Panc1 (cell line): ENCODE results near the gene OPHN1. TPM values are rescaled to one million over a fixed set of nuclear protein-coding genes. Genes with fewer than 3 reads are reported as not detected.

ENCODE experiments used
- ATAC-seq: fragments of 200-7000 bp; cut with Tn5 transposase; 2 replicates; pipeline ENCODE4 v1.9.1; 2020; ENCODE audit warnings: mild to moderate bottlenecking, moderate library complexity
- BruUV-seq: library from RNA; stranded (reverse); fragments of 400-500 nt; replicated peaks from 2 replicates; lab custom pipeline; 2021; lab: Mats Ljungman, UMichigan
- CTCF ChIA-PET: fragments of 300-600 bp; sonication (Branson Sonifier 250); formaldehyde crosslinking; loops from one replicate; lab custom pipeline; 2022; ENCODE audit warnings: antibody characterized with exemption; lab: Charles Lee
- POLR2A ChIA-PET: fragments of 300-600 bp; sonication (Branson Sonifier 250); formaldehyde crosslinking; loops from one replicate; lab custom pipeline; 2022; ENCODE audit warnings: antibody characterized with exemption; lab: Charles Lee
- DNase-seq: peaks from one replicate; pipeline ENCODE4 v3.0.0-alpha.2; 2010; ENCODE audit warnings: low read depth, low spot score
- H3K27ac ChIP-seq: 2 replicates; pipeline ENCODE4 v1.5.1; 2011; ENCODE audit warnings: mild to moderate bottlenecking, low read length, inconsistent platforms
- H3K27me3 ChIP-seq: fragments of 200-500 bp; sonication (Bioruptor generic); 2 replicates; pipeline ENCODE4 v1.6.0; 2014; ENCODE audit warnings: low read length, inconsistent platforms; ENCODE audit not compliant: control insufficient read depth, insufficient read depth
- H3K36me3 ChIP-seq: fragments of 200-500 bp; sonication (Bioruptor generic); 2 replicates; pipeline ENCODE4 v1.5.1; 2014; ENCODE audit warnings: inconsistent platforms, mild to moderate bottlenecking, low read length, moderate library complexity; ENCODE audit not compliant: control insufficient read depth, insufficient read depth
- H3K4me1 ChIP-seq: 2 replicates; pipeline ENCODE4 v1.5.1; 2011; ENCODE audit warnings: inconsistent platforms, mild to moderate bottlenecking, low read length, moderate library complexity; ENCODE audit not compliant: control insufficient read depth, insufficient read depth
- H3K4me3 ChIP-seq, 2 experiments: 2 replicates each; pipeline ENCODE4 v1.5.1; 2011 to 2012; ENCODE audit warnings: low read depth in 2 of 2, low read length in 2 of 2, mild to moderate bottlenecking in 2 of 2, inconsistent platforms in 1 of 2, moderate library complexity in 1 of 2
- H3K9me3 ChIP-seq: fragments of 200-500 bp; sonication (Bioruptor generic); 2 replicates; pipeline ENCODE4 v1.5.1; 2014; ENCODE audit warnings: low read depth, mild to moderate bottlenecking, inconsistent platforms, low read length, moderate library complexity; ENCODE audit not compliant: control insufficient read depth, insufficient read depth
- POLR2AphosphoS5 ChIP-seq: IDR thresholded peaks from 2 replicates; pipeline ENCODE4 v1.6.1; 2012; ENCODE audit warnings: mild to moderate bottlenecking, low read depth, low read length, moderate library complexity
- SIN3A ChIP-seq: IDR thresholded peaks from 2 replicates; pipeline ENCODE4 v1.6.1; 2012; ENCODE audit warnings: low read depth, mild to moderate bottlenecking, low read length, moderate library complexity, borderline replicate concordance; ENCODE audit not compliant: insufficient read depth
- TCF7L2 ChIP-seq: IDR thresholded peaks from 2 replicates; pipeline ENCODE4 v1.6.1; 2011; ENCODE audit warnings: mild to moderate bottlenecking, low read depth, low read length, inconsistent platforms
- in situ Hi-C: cut with HindIII; loops from 2 replicates; pipeline ENCODE4 v1.10.0; 2016; ENCODE audit warnings: low sequenced_read_pairs, low pct_unique_long_range_greater_than_20kb
- intact Hi-C: fragments of 100-400 bp; cut with micrococcal nuclease; formaldehyde crosslinking; loops from one replicate; pipeline ENCODE4 v1.10.0; 2022; ENCODE audit not compliant: unreplicated experiment
- total RNA-seq: library from RNA; stranded (reverse); gene quantifications from one replicate; pipeline ENCODE4 v1.2.1, GENCODE V29; 2021; ENCODE audit not compliant: unreplicated experiment
- TF ChIP-seq, protein P1 (sequence below): fragments of 450-650 bp; IDR thresholded peaks from 2 replicates; pipeline ENCODE4 v1.5.1; 2017; ENCODE audit warnings: mild to moderate bottlenecking
- TF ChIP-seq, protein P2 (sequence below), 2 experiments: IDR thresholded peaks; 2 replicates each; pipeline ENCODE4 v1.6.1; 2011 to 2012; ENCODE audit warnings: low read depth in 2 of 2, control low read depth in 1 of 2, low read length in 1 of 2, mild to moderate bottlenecking in 1 of 2, moderate library complexity in 1 of 2; ENCODE audit not compliant: insufficient read depth in 1 of 2

Gene OPHN1
- total RNA-seq, 1 experiment from 2014 or later = 8.8 TPM

- intact Hi-C loops (no loop called here), in situ Hi-C loops (no loop called here)
- H3K4me3 ChIP-seq = no peak overlapping the region
- ChIA-PET POLR2A (no interaction called here), CTCF (no interaction called here)
- no peaks in the 10 kb centered on the region for H3K4me1 ChIP-seq
- H3K27ac ChIP-seq = no peak overlapping the region
- no peaks in the 10 kb centered on the region for H3K36me3 ChIP-seq
- TF ChIP-seq SIN3A (no peak), TCF7L2 (no peak), POLR2AphosphoS5 (no peak)
- TF ChIP-seq, protein P1, sequence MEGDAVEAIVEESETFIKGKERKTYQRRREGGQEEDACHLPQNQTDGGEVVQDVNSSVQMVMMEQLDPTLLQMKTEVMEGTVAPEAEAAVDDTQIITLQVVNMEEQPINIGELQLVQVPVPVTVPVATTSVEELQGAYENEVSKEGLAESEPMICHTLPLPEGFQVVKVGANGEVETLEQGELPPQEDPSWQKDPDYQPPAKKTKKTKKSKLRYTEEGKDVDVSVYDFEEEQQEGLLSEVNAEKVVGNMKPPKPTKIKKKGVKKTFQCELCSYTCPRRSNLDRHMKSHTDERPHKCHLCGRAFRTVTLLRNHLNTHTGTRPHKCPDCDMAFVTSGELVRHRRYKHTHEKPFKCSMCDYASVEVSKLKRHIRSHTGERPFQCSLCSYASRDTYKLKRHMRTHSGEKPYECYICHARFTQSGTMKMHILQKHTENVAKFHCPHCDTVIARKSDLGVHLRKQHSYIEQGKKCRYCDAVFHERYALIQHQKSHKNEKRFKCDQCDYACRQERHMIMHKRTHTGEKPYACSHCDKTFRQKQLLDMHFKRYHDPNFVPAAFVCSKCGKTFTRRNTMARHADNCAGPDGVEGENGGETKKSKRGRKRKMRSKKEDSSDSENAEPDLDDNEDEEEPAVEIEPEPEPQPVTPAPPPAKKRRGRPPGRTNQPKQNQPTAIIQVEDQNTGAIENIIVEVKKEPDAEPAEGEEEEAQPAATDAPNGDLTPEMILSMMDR = no peak
- TF ChIP-seq, protein P2, sequence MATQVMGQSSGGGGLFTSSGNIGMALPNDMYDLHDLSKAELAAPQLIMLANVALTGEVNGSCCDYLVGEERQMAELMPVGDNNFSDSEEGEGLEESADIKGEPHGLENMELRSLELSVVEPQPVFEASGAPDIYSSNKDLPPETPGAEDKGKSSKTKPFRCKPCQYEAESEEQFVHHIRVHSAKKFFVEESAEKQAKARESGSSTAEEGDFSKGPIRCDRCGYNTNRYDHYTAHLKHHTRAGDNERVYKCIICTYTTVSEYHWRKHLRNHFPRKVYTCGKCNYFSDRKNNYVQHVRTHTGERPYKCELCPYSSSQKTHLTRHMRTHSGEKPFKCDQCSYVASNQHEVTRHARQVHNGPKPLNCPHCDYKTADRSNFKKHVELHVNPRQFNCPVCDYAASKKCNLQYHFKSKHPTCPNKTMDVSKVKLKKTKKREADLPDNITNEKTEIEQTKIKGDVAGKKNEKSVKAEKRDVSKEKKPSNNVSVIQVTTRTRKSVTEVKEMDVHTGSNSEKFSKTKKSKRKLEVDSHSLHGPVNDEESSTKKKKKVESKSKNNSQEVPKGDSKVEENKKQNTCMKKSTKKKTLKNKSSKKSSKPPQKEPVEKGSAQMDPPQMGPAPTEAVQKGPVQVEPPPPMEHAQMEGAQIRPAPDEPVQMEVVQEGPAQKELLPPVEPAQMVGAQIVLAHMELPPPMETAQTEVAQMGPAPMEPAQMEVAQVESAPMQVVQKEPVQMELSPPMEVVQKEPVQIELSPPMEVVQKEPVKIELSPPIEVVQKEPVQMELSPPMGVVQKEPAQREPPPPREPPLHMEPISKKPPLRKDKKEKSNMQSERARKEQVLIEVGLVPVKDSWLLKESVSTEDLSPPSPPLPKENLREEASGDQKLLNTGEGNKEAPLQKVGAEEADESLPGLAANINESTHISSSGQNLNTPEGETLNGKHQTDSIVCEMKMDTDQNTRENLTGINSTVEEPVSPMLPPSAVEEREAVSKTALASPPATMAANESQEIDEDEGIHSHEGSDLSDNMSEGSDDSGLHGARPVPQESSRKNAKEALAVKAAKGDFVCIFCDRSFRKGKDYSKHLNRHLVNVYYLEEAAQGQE (IDR thresholded peaks at IDR 0.05; ENCODE audit: insufficient read depth in 1 of 2, low read depth in 2 of 2, low read length in 1 of 2) = no peak
- no peaks in the 10 kb centered on the region for H3K9me3 ChIP-seq
- no TSS peak for BruUV-seq
- DNase-seq (no peak), ATAC-seq (no peak)
- H3K27me3 ChIP-seq = no peaks in the 10 kb centered on the region
Measured at GRCh38 chrX:68139791-68140190, 293.5 kb downstream of the OPHN1 start.

DNA sequence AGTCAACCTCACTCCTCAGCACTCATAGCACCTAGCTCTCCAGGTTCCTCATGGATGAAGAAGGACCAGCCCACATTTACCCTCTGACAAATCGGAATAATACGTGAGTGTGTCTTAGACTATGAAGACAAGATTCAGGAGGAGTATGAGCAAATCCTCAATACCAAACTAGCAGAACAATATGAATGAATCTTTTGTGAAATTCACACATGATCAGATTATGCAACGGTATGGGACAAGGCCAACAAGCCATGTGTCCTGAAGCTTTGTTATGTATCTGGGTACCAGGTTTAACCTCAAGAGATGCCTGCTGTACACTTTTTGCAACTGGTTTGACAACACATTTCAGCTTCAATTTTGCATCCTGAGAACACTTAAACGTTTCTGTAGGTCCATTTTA is 300.1 kb downstream of the OPHN1 start:
- POLR2A ChIA-PET = no interaction called here
- H3K27me3 ChIP-seq = no peaks in the 10 kb centered on the region
- H3K9me3 ChIP-seq = no peaks in the 10 kb centered on the region
- intact Hi-C loops (no loop called here), in situ Hi-C loops (no loop called here)
- H3K36me3 ChIP-seq = no peaks in the 10 kb centered on the region
- CTCF ChIA-PET = no interaction called here
- H3K4me3 ChIP-seq = no peak overlapping the region
- no TSS peak for BruUV-seq
- H3K4me1 ChIP-seq = no peaks in the 10 kb centered on the region
- H3K27ac ChIP-seq = no peak overlapping the region
- TF ChIP-seq, protein P2 (IDR thresholded peaks at IDR 0.05; ENCODE audit: insufficient read depth in 1 of 2, low read depth in 2 of 2, low read length in 1 of 2) = no peak
- TF ChIP-seq, protein P1 = no peak
- DNase-seq = no peak
- ATAC-seq = no peak
